Measurements from ENCODE around the gene SLCO2A1. TPM values are rescaled to one million over a fixed set of nuclear protein-coding genes. Genes with fewer than 3 reads are reported as not detected.

SLCO2A1 gene
- total and polyA plus RNA-seq, 2 experiments from 2014 or later = 0.31 to 1.0 TPM

- ATAC-seq = no peak
- Mint-ChIP-seq H3K27me3 (ENCODE audit: insufficient read depth, low read depth, poor library complexity) (peaks cover 7% of the 10 kb centered on the region), H3K27ac (no peak overlapping the region)
Observed at GRCh38 chr3:133937756-133938601, 91.7 kb downstream of the SLCO2A1 start.

GRCh38 chr3:133937061-133937686 is 92.6 kb downstream of the SLCO2A1 start:
- no peaks in the 10 kb centered on the region for H3K4me1 ChIP-seq (ENCODE audit: insufficient read depth)
- no peaks in the 10 kb centered on the region; the same call in 2 of the 3 replicates for H3K9me3 Mint-ChIP-seq
- no peaks in the 10 kb centered on the region for H3K9me2 ChIP-seq (ENCODE audit: insufficient read depth)
- H3K27me3 Mint-ChIP-seq (ENCODE audit: insufficient read depth, low read depth, poor library complexity) = peaks cover 5% of the 10 kb centered on the region
- H3K36me3 Mint-ChIP-seq (ENCODE audit: low read depth) = no peaks in the 10 kb centered on the region
- H3F3A ChIP-seq (replicated peaks; ENCODE audit: low read depth) = no peaks in the 10 kb centered on the region
- H3K4me3 ChIP-seq = no peak overlapping the region
- no peak overlapping the region for H3K27ac ChIP-seq (ENCODE audit: low read depth)
- H2AFZ ChIP-seq = no peak overlapping the region
- H3K27ac Mint-ChIP-seq = no peak overlapping the region
- H3K4me1 Mint-ChIP-seq = peaks cover 15% of the 10 kb centered on the region
- no peak overlapping the region for H3K4me3 Mint-ChIP-seq
- H3K79me2 ChIP-seq (replicated peaks; ENCODE audit: insufficient read depth) = no peaks in the 10 kb centered on the region
- H3K27me3 ChIP-seq (ENCODE audit: insufficient read depth) = no peaks in the 10 kb centered on the region
- no peak overlapping the region for H3K4me2 ChIP-seq
- no peaks in the 10 kb centered on the region for H3K36me3 ChIP-seq (ENCODE audit: insufficient read depth)
- ATAC-seq = no peak
- DNase-seq (ENCODE audit: low spot score) = no peak
- H4K20me1 ChIP-seq (replicated peaks; ENCODE audit: insufficient read depth) = no peaks in the 10 kb centered on the region
- TF ChIP-seq EZH2phosphoT487 (IDR thresholded peaks at IDR 0.05; ENCODE audit: unreplicated experiment) = no peak
- TF ChIP-seq POLR2AphosphoS5 (IDR thresholded peaks at IDR 0.05; ENCODE audit: low read depth) = no peak
- no peak for TF ChIP-seq CTCF (conservative IDR thresholded peaks at IDR 0.05; ENCODE audit: low read depth in 2 of 2)
- no peak for TF ChIP-seq ZNF114 (CRISPR knock-in tag; IDR thresholded peaks at IDR 0.05)
- TF ChIP-seq CREB1 (CRISPR knock-in tag; IDR thresholded peaks at IDR 0.05; ENCODE audit: low read depth) = no peak
- no peak for TF ChIP-seq STAT1 (IDR thresholded peaks at IDR 0.05; ENCODE audit: unreplicated experiment)
- no peak for TF ChIP-seq REST (IDR thresholded peaks at IDR 0.05; ENCODE audit: unreplicated experiment)
- no peak for TF ChIP-seq JUNB (IDR thresholded peaks at IDR 0.05; ENCODE audit: unreplicated experiment)
- TF ChIP-seq EZH2 (IDR thresholded peaks at IDR 0.05; ENCODE audit: low read depth, unreplicated experiment) = no peak
- no peak for TF ChIP-seq NANOG (IDR thresholded peaks at IDR 0.05; ENCODE audit: borderline replicate concordance)
- TF ChIP-seq ZNF331 (CRISPR knock-in tag; IDR thresholded peaks at IDR 0.05; ENCODE audit: low read depth) = no peak

More at GRCh38 chr3:133937756-133938601, 91.7 kb downstream of the SLCO2A1 start:
- Histone ChIP-seq H4K20me1 (replicated peaks; ENCODE audit: insufficient read depth) (no peaks in the 10 kb centered on the region), H3K4me1 (ENCODE audit: insufficient read depth) (no peaks in the 10 kb centered on the region), H3K27me3 (ENCODE audit: insufficient read depth) (no peaks in the 10 kb centered on the region), H3K79me2 (replicated peaks; ENCODE audit: insufficient read depth) (no peaks in the 10 kb centered on the region), H3K36me3 (ENCODE audit: insufficient read depth) (no peaks in the 10 kb centered on the region), H2AFZ (no peak overlapping the region), H3K27ac (ENCODE audit: low read depth) (no peak overlapping the region), H3K9me2 (ENCODE audit: insufficient read depth) (no peaks in the 10 kb centered on the region), H3K4me2 (no peak overlapping the region), H3F3A (replicated peaks; ENCODE audit: low read depth) (no peaks in the 10 kb centered on the region), H3K4me3 (no peak overlapping the region)
- H3K36me3 Mint-ChIP-seq (ENCODE audit: low read depth) = no peaks in the 10 kb centered on the region
- TF ChIP-seq CTCF (conservative IDR thresholded peaks at IDR 0.05; ENCODE audit: low read depth in 2 of 2) = no peak
- TF ChIP-seq POLR2AphosphoS5 (IDR thresholded peaks at IDR 0.05; ENCODE audit: low read depth) = no peak
- no peaks in the 10 kb centered on the region; the same call in 2 of the 3 replicates for H3K9me3 Mint-ChIP-seq
- peaks cover 20% of the 10 kb centered on the region for H3K4me1 Mint-ChIP-seq
- no peak overlapping the region for H3K4me3 Mint-ChIP-seq
- DNase-seq (ENCODE audit: low spot score) = no peak

All from GM23338 (cell line).